H9 (cell line): ENCODE measurements around the gene PTPN13. TPM values are rescaled to one million over a fixed set of nuclear protein-coding genes. Genes with fewer than 3 reads are reported as not detected.

Source experiments
- DNase-seq: peaks from one replicate; pipeline ENCODE4 v3.0.0-alpha.2; 2017
- H2AFZ ChIP-seq: one replicate; pipeline ENCODE4 v1.6.1; 2013; ENCODE audit warnings: mild to moderate bottlenecking, low read length, control low read depth, moderate library complexity
- H2AK5ac ChIP-seq: 2 replicates; pipeline ENCODE4 v1.6.1; 2013; ENCODE audit warnings: low read length, control low read depth, mixed read lengths; ENCODE audit not compliant: insufficient read length
- H2BK120ac ChIP-seq: one replicate; pipeline ENCODE4 v1.6.1; 2013; ENCODE audit warnings: low read depth, mild to moderate bottlenecking, low read length, control low read depth, inconsistent platforms; ENCODE audit not compliant: poor library complexity, severe bottlenecking
- H2BK12ac ChIP-seq: 2 replicates; pipeline ENCODE4 v1.6.1; 2013; ENCODE audit warnings: low read length, control low read depth, mixed read lengths, low read depth; ENCODE audit not compliant: insufficient read length
- H2BK15ac ChIP-seq: 2 replicates; pipeline ENCODE4 v1.6.1; 2013; ENCODE audit warnings: low read depth, low read length, control low read depth
- H2BK20ac ChIP-seq: one replicate; pipeline ENCODE4 v1.6.1; 2013; ENCODE audit warnings: low read depth, mild to moderate bottlenecking, low read length, control low read depth, inconsistent platforms; ENCODE audit not compliant: poor library complexity, severe bottlenecking
- H2BK5ac ChIP-seq: 2 replicates; pipeline ENCODE4 v1.6.1; 2013; ENCODE audit warnings: low read length, control low read depth, mixed read lengths; ENCODE audit not compliant: insufficient read length
- H3K14ac ChIP-seq: 2 replicates; pipeline ENCODE4 v1.6.1; 2013; ENCODE audit warnings: low read length, control low read depth; ENCODE audit not compliant: insufficient read depth
- H3K18ac ChIP-seq: 2 replicates; pipeline ENCODE4 v1.6.1; 2013; ENCODE audit warnings: low read depth, mild to moderate bottlenecking, mixed read lengths, low read length, control low read depth; ENCODE audit not compliant: insufficient read length
- H3K23ac ChIP-seq: 2 replicates; pipeline ENCODE4 v1.6.1; 2013; ENCODE audit warnings: low read length, control low read depth, mixed read lengths, low read depth; ENCODE audit not compliant: insufficient read length
- H3K23me2 ChIP-seq: 2 replicates; pipeline ENCODE4 v1.6.1; 2013; ENCODE audit warnings: low read depth, mild to moderate bottlenecking, mixed read lengths, low read length, control low read depth; ENCODE audit not compliant: insufficient read length, poor library complexity, severe bottlenecking
- H3K27ac ChIP-seq: 2 replicates; pipeline ENCODE4 v1.5.1; 2013; ENCODE audit warnings: low read length, control low read depth, mixed read lengths, low read depth; ENCODE audit not compliant: insufficient read length
- H3K27me3 ChIP-seq: 2 replicates; pipeline ENCODE4 v1.6.1; 2013; ENCODE audit warnings: low read length, control low read depth, inconsistent platforms; ENCODE audit not compliant: insufficient read depth
- H3K4ac ChIP-seq: 2 replicates; pipeline ENCODE4 v1.6.1; 2013; ENCODE audit warnings: low read depth, mild to moderate bottlenecking, control low read depth, inconsistent platforms, low read length, moderate library complexity
- H3K4me1 ChIP-seq: 2 replicates; pipeline ENCODE4 v1.6.1; 2013; ENCODE audit warnings: low read length, control low read depth, inconsistent platforms; ENCODE audit not compliant: insufficient read depth
- H3K4me2 ChIP-seq: 2 replicates; pipeline ENCODE4 v1.6.1; 2013; ENCODE audit warnings: low read length, control low read depth, mixed read lengths; ENCODE audit not compliant: insufficient read length, insufficient read depth
- H3K56ac ChIP-seq: 2 replicates; pipeline ENCODE4 v1.6.1; 2013; ENCODE audit warnings: low read depth, mild to moderate bottlenecking, mixed read lengths, low read length, control low read depth; ENCODE audit not compliant: insufficient read length
- H3K79me1 ChIP-seq: 2 replicates; pipeline ENCODE4 v1.6.1; 2013; ENCODE audit warnings: low read depth, mild to moderate bottlenecking, moderate library complexity, low read length, control low read depth, inconsistent platforms; ENCODE audit not compliant: insufficient read depth, poor library complexity, severe bottlenecking
- H3K79me2 ChIP-seq: 2 replicates; pipeline ENCODE4 v1.6.1; 2013; ENCODE audit warnings: low read length, control low read depth, inconsistent platforms; ENCODE audit not compliant: insufficient read depth
- H3K9ac ChIP-seq: 2 replicates; pipeline ENCODE4 v1.6.1; 2013; ENCODE audit warnings: low read length, control low read depth, mixed read lengths; ENCODE audit not compliant: insufficient read length; ENCODE audit errors: extremely low read depth
- H3K9me3 ChIP-seq: one replicate; pipeline ENCODE4 v1.6.1; 2013; ENCODE audit warnings: low read depth, low read length, inconsistent platforms; ENCODE audit not compliant: control insufficient read depth
- H3T11ph ChIP-seq: one replicate; pipeline ENCODE4 v1.6.1; 2013; ENCODE audit warnings: mild to moderate bottlenecking, low read length, control low read depth, inconsistent platforms
- H4K20me1 ChIP-seq: one replicate; pipeline ENCODE4 v1.6.1; 2013; ENCODE audit not compliant: control insufficient read depth, insufficient read length, insufficient read depth
- H4K5ac ChIP-seq: 2 replicates; pipeline ENCODE4 v1.6.1; 2013; ENCODE audit warnings: low read depth, mild to moderate bottlenecking, mixed read lengths, low read length, control low read depth; ENCODE audit not compliant: insufficient read length
- H4K8ac ChIP-seq: replicated peaks from 2 replicates; pipeline ENCODE4 v1.6.1; 2013; ENCODE audit warnings: low read length, control low read depth, mixed read lengths, low read depth; ENCODE audit not compliant: insufficient read length
- H4K91ac ChIP-seq: 2 replicates; pipeline ENCODE4 v1.6.1; 2013; ENCODE audit warnings: low read depth, mild to moderate bottlenecking, moderate library complexity, mixed read lengths, low read length, control low read depth; ENCODE audit not compliant: insufficient read length
- H3K27ac Mint-ChIP-seq, 3 experiments: 2 replicates in 2 of 3; 3 replicates in 1 of 3; pipeline ENCODE4 v1.8.0; 2020 to 2021; ENCODE audit warnings: mixed read lengths in 3 of 3, mild to moderate bottlenecking in 1 of 3, moderate library complexity in 1 of 3
- H3K27me3 Mint-ChIP-seq: 2 replicates; pipeline ENCODE4 v1.8.0; 2021; ENCODE audit warnings: low read depth, mild to moderate bottlenecking, moderate library complexity, mixed read lengths
- H3K36me3 Mint-ChIP-seq, 3 experiments: 2 replicates in 2 of 3; 3 replicates in 1 of 3; pipeline ENCODE4 v1.8.0; 2020 to 2021; ENCODE audit warnings: low read depth in 3 of 3, mixed read lengths in 3 of 3; ENCODE audit not compliant: insufficient read depth in 1 of 3
- H3K4me1 Mint-ChIP-seq, 2 experiments: 2 replicates each; pipeline ENCODE4 v1.8.0; 2020; ENCODE audit warnings: mixed read lengths in 2 of 2
- H3K4me3 Mint-ChIP-seq, 2 experiments: 2 replicates in 1 of 2; 3 replicates in 1 of 2; pipeline ENCODE4 v1.8.0; 2020 to 2021; ENCODE audit warnings: mild to moderate bottlenecking in 2 of 2, mixed read lengths in 2 of 2, moderate library complexity in 1 of 2
- H3K9me3 Mint-ChIP-seq, 2 experiments: 2 replicates in 1 of 2; 3 replicates in 1 of 2; pipeline ENCODE4 v1.8.0; 2020; ENCODE audit warnings: mild to moderate bottlenecking in 2 of 2, mixed read lengths in 2 of 2, moderate library complexity in 1 of 2
- whole genome bisulfite sequencing: extraction: QIAGEN DNeasy Blood & Tissue Kit; methylation state at CpG from one replicate; pipeline ENCODE4 v1.1.7; 2013; ENCODE audit warnings: missing lambda C conversion rate, low lambda C conversion rate, mixed read lengths; ENCODE audit not compliant: insufficient read length; ENCODE audit errors: extremely low coverage; 5-methylcytosine and 5-hydroxymethylcytosine counted together
- total RNA-seq: library from RNA; stranded (reverse); gene quantifications from 2 replicates; pipeline ENCODE4 v1.2.1, GENCODE V29; 2021
- TF ChIP-seq, protein P1 (sequence below): fragments of 200-600 bp; sonication (generic); conservative IDR thresholded peaks from 3 replicates; pipeline ENCODE4 v1.8.0; 2021; ENCODE audit warnings: antibody characterized with exemption, mild to moderate bottlenecking

The PTPN13 gene
- total RNA-seq, 1 experiment from 2014 or later = 34.9 TPM

DNA sequence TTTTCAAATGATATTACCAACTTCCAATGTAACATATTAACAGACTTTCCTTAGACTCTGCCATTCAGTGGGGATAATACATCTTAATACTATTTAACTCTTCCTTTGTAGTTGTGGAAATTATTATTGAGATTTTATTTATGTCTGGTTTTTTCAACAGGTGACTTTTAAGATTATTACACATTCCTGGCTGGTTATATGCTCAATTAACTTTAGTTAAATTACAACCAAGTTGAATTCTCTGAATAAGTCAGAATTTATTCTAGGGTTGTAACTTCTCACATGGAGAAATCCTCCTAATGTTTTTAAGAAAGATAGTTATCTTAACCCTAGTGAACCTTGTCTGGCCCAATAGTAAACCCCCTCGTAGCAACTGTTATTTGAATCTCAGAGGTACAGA is 147.7 kb downstream of the PTPN13 start:
- no peak overlapping the region for H2BK120ac ChIP-seq
- Mint-ChIP-seq H3K9me3 (peaks cover 32% of the 10 kb centered on the region in 2 experiments), H3K4me3 (no peak overlapping the region), H3K36me3 (peaks cover 47 to 61% (median 58%) of the 10 kb centered on the region in 3 experiments), H3K4me1 (no peaks in the 10 kb centered on the region), H3K27ac (no peak overlapping the region), H3K27me3 (peaks cover 1% of the 10 kb centered on the region; the same call in 1 of the 2 replicates)
- H3K79me2 ChIP-seq = no peaks in the 10 kb centered on the region
- TF ChIP-seq, protein P1, sequence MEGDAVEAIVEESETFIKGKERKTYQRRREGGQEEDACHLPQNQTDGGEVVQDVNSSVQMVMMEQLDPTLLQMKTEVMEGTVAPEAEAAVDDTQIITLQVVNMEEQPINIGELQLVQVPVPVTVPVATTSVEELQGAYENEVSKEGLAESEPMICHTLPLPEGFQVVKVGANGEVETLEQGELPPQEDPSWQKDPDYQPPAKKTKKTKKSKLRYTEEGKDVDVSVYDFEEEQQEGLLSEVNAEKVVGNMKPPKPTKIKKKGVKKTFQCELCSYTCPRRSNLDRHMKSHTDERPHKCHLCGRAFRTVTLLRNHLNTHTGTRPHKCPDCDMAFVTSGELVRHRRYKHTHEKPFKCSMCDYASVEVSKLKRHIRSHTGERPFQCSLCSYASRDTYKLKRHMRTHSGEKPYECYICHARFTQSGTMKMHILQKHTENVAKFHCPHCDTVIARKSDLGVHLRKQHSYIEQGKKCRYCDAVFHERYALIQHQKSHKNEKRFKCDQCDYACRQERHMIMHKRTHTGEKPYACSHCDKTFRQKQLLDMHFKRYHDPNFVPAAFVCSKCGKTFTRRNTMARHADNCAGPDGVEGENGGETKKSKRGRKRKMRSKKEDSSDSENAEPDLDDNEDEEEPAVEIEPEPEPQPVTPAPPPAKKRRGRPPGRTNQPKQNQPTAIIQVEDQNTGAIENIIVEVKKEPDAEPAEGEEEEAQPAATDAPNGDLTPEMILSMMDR = no peak
- no CpG with 5 or more reads among the region's 1 CpG for WGBS
- H3K27me3 ChIP-seq = no peaks in the 10 kb centered on the region
- H4K20me1 ChIP-seq = no peaks in the 10 kb centered on the region
- H3K23ac ChIP-seq = no peak overlapping the region
- no peak overlapping the region for H4K8ac ChIP-seq
- H3K79me1 ChIP-seq = no peaks in the 10 kb centered on the region
- H3K27ac ChIP-seq = no peak overlapping the region
- H3K4me1 ChIP-seq = no peaks in the 10 kb centered on the region
- no peak for DNase-seq
- H3T11ph ChIP-seq = no peak overlapping the region
- H3K56ac ChIP-seq = no peak overlapping the region
- no peak overlapping the region for H4K5ac ChIP-seq
- H2BK5ac ChIP-seq = no peak overlapping the region
- H4K91ac ChIP-seq = no peak overlapping the region
- no peak overlapping the region for H3K4ac ChIP-seq
- H2BK12ac ChIP-seq = no peak overlapping the region
- H3K18ac ChIP-seq = no peak overlapping the region
- H2BK15ac ChIP-seq = no peak overlapping the region
- H3K23me2 ChIP-seq = no peaks in the 10 kb centered on the region
- no peak overlapping the region for H2AFZ ChIP-seq
- H3K9ac ChIP-seq = no peak overlapping the region
- peaks cover 8% of the 10 kb centered on the region for H3K9me3 ChIP-seq
- no peak overlapping the region for H2AK5ac ChIP-seq
- no peak overlapping the region for H3K4me2 ChIP-seq
- H2BK20ac ChIP-seq = no peak overlapping the region
- no peak overlapping the region for H3K14ac ChIP-seq
